ENCODE data around the gene IPCEF1.
"Not testable (repeated sequence)": the region's sequence is repeated elsewhere in the genome, so short reads cannot be mapped to it uniquely, and the experiment has no call there.

IPCEF1 gene

DNA sequence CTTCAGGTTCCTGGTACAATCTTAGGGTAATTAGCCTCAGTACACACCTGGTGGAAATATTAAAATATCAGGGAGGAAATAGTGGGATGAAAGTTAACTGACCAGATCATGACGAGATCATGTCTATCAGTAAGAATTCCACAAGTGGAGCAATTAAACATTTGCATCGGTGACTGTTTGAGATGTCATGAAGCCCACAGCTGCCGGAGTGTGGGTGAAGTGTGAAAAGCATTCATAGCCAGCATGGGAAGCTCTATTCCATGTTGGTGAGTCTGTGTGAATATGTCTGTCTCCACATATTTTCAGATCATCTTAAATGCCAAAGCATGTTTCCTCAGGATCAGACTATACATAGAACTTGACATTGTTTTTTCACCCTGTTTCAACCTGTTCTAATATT, 142.8 kb downstream of the IPCEF1 start:
- no peak for DNase-seq

DNA sequence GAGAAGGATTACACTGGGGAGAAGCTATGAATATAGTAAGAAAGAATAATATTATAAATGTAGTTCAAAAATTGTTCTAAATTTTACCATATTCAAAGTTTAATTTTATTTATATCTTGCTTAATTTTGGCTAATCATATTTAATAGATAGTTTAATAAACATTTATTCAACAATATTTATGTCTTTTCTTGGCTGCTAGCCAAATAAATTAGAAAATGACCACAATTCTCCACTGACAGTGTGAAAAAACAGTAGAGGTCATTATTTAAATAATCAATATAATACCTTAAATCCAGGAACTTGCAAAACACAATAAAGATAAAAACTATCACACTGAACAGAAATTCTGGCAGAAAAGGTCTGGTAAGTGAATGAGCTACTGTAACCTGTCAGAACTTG, 145.9 kb downstream of the IPCEF1 start:
- no peak for DNase-seq

DNA sequence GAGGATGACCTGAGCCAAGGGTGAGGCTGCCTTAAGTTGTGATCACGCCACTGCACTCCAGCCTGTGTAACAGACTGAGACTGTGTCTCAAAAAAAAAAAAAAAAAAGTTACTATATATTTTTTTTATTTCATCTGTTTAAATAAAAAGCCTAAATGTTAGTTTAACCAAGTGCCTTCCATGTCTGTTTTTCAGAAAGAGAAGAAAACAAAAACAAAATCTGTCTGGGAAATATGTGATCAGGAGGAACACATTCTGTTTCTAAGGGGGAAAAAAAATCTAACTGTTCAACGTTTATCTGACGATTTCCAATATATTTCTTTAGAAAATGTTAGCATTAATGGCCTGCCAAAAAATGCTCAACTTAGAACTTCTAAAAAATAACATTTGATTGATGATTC, 147.0 kb downstream of the IPCEF1 start:
- no peak for DNase-seq

DNA sequence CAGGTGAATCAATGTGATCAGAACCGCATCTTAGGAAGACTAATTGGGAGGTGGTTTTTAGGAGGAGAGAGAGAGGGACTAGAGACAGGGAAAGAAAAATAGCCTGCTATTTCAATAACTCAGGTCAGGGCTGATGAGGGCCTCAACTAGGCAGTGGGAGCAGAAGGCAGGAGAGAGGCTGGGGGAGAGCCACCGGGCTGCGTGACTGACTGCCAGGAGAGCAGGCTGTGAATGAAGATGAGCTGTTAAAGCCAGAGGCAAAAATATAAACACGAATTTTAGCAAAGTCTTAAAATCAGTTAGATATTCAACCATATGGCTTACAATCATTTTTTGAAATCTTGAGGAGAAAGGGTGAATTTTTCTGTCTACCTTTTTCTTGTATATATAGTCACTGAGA, 149.6 kb downstream of the IPCEF1 start:
- DNase-seq = no peak

DNA sequence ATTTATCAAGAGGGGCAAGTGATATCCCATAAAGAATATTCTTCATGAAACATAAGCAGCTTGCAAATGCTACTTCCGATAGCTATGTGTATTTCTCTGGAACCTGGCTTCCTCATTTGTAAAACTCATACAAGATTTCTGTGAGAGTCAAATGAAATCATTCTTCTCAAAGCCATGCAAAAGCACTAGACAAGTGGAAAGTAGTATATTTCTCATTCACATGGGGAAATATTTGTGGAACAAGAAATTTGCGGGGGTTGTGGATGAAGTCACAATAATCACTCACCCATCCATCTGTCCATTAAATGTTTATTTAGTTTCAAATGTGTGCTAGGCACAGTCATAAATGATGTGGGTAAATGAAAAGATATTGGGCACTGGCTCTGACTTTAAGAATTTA, 150.5 kb downstream of the IPCEF1 start:
- no peak for DNase-seq

DNA sequence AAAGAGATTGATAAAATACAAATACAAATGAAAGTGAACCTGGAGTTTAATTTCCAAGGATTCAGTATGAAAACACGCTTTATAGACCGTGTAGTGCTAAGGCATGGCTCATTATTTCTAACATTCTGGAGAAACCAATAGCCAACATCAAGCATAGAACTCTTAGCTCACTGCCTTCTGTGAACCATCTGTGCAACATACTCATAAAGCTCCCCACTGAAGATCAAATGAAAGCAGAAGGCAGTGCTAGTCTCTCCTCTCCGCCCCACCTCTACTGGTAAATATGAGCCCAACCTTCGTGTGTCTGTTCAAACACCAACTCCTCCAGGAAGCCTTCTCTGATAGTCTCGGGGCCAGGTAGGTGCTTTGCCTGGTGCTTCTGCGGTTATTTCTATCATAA, 153.6 kb downstream of the IPCEF1 start:
- DNase-seq = no peak

DNA sequence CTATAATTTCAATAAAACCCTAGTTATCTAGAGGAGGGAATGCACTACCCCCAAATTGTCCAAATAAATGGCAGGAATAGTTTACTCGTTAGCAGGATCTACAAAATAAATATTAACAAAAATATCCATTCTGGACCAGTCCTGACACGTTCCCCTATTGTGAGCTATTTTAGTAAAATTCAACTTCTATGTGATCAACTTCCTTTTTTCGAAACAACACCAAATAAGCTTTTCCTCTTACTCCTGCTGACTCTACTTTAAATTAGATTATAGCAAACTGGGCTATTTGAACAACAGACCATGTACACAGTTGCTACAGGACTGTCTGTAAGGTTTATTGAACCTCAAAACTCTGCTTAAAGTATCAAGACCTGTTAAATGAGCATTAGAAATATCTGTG, 154.3 kb downstream of the IPCEF1 start:
- DNase-seq = no peak

DNA sequence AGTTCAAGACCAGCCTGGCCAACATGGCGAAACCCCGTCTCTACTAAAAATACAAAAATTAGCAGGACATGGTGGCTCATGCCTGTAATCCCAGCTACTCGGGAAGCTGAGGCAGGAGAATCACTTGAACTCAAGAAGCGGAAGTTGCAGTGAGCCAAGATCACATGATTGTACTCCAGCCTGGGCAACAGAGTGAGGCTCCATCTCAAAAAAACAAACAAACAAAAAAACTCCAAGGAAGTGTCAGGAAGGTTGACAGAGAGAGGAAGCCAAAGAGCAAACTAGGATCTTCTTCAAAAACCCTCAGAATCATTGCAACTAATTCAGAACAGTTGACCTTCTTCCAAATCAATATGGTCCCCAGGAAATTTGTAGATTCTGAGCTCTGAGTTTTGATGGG, 154.9 kb downstream of the IPCEF1 start:
- not testable (repeated sequence) for DNase-seq

DNA sequence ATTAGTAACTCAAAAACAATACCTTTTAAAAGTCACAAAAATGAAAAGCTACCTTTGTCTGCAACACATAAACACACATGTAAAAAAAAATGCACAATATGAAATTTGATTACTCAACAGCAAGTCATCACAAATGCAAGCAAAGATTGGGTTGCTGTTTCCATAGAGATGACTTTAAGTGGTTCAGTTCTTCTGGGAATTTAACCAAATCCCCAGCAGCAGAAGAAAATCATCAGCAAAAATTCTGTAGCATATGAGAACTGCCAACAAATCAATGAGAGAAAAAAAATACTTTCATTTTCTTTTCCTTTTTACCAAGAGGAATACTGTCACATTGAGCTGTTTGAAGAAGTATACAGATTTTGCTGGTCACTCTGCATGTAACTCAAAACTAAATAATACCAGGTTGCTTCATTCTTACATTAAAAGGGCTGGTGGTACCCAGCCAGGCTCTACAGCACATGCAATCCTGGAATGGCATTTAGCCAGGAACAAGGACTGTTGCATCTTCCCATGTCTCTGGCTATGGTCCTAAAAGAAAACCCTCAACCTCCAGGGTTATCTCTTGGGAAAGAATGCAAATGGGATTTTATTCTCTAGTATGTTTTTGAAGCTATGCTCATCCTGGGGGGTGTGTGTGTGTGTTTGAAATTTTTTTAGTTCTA, 159.3 kb downstream of the IPCEF1 start:
- DNase-seq = no peak

DNA sequence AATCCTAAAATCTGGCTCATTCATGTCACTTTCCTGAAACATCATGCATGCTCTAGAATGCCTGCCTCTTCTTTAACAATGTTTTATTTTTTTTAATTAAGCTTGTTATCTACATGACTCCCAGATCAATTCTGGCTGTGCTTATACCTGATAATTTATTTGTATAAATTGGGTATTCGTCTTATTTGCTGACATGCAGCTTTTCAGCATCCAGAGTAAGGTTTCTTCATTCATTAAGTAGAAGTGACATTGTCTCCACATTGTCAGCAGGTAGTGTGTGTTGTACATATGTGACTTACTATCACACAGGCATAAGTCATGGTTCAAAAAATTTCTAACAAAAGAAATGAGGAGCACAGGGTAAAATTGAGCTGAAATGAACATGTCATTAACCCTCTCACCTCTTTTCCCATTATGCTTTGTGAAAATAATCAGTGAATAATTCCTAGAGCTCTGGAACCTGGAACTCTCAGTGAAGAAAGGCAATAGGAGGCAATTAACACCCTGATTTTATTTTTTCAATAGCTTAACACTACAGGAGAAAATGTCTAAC, 160.2 kb downstream of the IPCEF1 start:
- DNase-seq = no peak

DNA sequence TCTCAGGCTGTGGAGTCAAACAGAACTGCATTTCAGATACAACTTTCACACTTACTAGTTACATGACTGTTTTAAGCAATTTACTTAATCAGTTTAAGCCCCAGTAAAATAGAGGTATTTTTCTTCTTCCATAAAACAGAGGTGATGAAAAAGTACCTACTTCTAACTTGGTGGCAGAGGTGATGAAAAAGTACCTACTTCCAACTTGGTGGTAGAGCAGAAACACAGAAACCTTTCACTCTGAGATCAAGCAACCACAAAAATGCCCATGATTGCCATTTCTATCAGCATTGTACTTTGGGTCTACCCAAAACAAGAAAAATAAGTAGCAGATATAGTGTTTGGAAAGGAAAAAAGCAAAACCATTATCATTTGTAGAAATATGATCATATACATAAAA, 168.9 kb downstream of the IPCEF1 start:
- no peak for DNase-seq

DNA sequence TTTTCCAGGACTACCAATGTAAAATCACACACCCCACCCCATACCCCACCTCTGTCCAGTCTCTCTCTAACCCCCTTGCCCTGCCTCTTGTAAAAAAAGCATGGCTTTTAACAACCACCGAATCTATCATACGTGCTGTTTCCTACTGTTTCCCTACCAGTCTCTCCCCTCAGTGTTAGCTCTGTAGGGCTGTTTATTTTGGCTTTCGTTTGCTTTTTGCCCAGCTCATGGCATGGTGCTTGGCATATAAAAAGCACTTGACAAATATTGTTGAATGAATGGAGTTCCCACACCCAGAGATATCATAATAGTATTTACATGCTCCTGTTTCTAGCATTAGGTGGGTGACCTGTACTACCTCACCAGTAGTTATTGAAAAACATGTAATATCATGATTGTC, 169.4 kb downstream of the IPCEF1 start:
- DNase-seq = no peak

DNA sequence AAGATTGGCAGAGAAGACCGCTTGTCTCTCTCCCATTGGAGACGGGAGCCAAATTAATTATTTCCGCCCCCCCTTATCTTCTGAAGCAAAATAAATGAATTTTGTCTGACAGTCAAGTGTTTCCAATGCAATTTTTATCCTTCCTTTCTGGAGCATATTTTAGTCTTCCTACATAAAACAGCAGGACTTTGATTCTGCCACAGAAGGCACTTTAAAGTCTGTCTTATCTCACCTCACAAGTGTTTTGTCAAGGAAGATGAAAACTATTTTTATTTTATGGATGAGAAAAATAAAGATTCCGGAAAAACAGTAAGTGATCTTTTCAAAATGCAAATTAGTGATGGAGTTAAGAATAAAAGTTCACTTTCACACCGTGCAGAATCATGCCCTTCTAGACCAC, 177.2 kb downstream of the IPCEF1 start:
- DNase-seq = no peak

DNA sequence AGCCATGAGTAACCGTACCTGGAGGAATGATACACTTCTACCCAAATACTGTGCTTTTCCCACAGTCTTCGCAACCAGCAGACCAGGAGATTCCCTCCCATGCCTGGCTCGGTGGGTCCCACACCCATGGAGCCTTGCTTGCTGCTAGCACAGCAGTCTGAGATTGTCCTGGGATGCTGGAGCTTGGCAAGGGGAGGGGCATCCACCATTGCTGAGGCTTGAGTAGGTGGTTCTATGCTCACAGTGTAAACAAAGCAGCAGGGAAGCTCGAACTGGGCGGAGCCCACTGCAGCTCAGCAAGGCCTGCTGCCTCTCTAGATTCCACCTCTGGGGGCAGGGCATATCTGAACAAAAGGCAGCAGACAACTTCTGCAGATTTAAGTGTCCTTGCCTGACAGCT, 184.2 kb downstream of the IPCEF1 start:
- DNase-seq = not testable (repeated sequence)

DNA sequence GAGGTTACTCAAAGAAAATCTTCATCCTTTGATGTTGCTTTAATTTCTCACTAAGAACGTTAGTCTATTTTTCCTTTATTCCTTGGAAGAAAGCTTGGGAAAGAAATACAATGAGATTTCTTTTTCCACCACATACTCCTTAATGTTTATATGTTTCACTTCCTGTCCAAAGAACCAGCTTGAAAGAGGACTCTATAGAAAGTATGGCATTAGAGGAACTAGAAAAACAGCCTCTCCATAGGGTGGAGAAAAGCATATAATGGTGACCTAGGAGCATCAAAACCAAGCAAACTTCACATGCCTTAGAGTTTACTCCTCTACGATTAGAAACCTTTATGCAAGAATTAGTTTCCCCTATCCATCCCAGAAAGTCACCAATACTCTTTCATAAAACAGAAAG, 186.5 kb downstream of the IPCEF1 start:
- no peak for DNase-seq

DNA sequence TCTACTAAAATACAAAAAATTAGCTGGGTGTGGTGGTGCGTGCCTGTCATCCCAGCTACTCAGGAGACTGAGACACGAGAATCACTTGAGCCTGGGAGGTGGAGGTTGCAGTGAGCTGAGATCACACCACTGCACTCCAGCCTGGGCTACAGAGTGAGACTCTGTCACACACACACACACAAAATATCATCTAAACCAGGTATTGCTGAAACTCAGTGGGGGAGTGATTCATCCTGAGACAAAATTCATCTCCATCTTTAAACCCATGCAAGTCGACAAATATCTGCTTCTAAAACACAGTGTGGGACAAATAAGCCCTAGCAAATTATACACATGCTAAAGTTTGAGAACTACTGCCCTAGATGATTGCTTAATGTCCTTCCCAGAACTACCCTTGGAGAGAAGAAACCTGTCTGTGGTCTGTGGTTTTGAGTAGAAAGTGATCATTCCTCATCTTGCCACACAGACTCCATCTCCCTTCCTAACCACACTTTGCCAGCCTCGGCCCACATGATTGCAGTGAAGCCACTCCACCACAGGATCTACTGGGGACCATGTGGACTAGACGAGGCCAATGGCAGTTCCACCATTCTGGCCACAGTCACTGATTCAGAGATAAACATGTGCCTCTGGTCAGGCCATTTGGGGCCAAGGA, 187.3 kb downstream of the IPCEF1 start:
- DNase-seq = no peak

DNA sequence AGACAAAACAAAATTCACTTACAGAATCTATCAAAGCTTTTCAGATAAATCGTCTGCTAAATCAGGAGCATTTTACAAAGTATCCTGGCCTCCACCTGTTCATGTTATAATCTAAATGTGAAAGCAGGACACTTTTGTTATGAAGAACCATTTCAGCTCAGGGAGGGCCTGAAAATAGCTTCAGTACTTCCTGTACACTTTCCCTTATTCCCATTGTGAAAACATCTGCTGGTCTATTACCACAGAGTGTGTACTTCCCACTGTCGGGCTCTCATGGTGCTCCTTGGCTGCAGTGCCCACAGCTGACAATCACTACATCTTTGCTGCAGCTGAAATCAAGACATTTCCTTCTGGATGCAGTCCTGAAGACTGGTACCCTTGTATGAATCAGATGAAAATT, 189.5 kb downstream of the IPCEF1 start:
- no peak for DNase-seq

DNA sequence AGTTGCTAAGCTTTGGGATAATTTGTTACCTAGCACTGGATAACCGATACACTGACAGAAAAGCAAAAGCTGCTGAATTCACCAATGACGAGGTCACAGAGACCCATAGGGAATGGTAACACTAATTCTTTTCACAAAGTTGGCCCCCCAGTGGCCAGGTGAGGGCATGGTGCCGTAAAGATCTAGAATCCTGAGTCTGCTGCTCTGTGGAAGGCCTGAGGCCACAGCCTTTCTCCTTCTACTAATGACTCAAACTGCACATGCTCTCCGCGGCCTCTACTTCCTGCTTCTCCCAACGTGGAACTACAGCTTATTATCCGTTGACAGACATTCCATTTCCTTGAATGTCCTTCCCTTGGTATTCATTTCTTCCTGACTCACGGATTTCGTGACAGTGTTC, 190.5 kb downstream of the IPCEF1 start:
- no peak for DNase-seq

DNA sequence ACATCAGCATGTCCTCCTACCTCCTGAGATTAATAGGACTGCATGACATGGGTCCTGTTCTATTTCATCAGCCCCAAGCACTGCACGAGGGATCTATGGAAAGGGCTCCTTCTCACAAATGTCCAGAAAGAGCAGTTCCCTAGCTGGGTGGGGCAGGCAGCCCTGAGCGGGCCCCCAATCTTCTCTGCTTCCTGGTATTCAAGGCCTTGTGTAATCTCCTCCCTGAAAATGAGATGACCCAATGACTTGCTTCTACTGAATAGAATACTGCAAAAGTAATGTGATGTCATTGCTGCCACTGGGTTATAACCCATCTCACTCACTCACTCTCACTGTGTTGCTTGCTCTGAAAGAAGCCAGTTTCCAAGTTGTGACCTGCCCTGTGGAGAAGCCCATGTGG, 191.1 kb downstream of the IPCEF1 start:
- DNase-seq = no peak

DNA sequence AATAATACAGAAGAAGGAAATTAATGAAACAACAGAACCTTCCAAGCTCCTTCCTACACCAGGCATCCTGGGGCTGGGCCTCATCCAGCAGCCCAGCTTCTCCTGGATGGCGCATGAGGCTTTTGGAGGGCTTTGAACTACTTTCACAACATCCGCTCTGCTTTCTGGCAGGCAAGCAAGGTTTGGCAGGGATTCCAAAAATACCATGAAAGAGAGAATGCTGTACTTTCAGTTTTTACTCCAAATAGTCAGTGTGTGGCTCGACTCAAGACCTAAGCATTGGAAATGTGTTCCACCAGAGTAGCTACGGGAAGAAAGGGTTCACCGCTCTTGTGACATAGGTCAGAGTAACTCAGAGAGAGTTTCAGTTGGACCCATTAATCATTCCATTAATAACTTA, 192.2 kb downstream of the IPCEF1 start:
- DNase-seq = no peak

DNA sequence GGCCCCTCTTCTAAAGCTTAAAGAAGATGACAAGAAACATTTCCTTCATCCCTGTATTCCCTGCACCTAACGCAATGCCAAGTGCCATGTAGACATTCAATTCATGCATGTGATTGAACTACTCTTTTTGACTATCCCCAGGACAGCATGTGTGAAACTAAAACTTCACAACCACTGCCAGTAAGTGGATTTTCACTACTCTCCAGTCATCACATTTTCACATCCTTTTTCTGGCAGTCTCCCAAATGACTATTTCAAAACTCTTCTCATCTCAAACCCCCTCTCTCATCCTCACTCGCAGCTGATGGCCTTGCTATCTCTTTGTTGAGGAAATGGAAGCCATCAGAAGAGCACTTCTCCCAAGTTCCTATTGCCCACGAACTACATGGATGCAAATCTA, 194.9 kb downstream of the IPCEF1 start:
- DNase-seq = no peak

DNA sequence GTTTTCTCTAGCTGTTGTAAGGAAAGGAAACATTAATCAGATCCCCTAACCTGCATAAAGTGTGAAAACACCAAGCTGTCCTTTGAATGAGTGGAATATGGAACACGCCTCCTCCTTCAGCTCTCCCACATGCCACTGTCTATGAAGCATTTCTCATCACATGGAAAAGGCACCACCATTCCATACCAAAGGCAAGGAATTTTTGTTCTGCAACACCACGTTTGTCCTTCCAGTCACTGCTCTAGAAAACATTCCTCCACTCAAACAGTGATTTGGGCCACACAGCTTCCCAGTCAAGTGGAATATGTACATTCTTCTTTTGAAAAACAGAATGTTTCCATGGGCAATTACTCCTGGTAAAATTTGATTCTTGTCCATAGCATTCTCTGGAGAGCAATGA, 197.5 kb downstream of the IPCEF1 start:
- no peak for DNase-seq

DNA sequence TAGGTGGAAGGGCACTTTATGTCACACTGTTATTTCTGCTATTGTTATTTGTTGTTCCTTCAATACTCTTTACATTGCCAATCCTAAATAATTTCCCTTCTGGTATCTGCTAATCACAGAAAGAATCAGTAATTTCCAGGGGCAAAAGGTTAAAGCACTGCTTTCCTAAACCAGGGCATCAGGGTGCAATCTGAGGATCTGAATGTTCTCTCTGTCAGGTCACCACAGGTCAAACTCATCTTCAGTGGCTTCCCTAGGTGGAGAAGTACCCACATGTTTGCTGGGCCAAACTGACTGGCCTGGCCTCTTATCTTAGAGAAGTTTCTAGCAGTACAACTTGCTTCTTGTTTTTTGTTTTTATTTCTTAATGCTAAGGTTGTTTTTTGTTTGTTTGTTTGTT, 198.9 kb downstream of the IPCEF1 start:
- no peak for DNase-seq

DNA sequence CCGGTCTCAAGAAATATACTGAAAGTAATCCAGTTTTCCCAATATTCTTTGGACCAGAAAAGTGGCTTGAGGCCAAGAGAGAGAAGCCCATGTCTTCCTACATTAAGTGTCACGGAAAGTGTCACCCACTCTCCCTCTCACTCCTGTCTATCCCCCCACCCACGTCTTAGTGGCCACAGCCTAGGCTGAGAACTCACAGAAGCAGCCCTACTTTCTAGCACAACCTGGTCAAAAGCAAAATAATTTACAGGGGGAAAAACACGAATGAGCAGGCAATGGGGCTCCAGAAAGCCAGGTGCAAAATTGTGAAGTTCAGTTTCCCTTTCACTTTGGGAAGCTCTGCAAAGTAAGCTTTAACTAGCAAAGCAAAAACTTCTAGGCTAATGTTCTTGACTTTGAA, 199.5 kb downstream of the IPCEF1 start:
- no peak for DNase-seq

Data from NCI-H748 treated with DMSO at 0.1 percent for 48 hours (cell line).